ENCODE results near the gene UBL4A. TPM values are rescaled to one million over a fixed set of nuclear protein-coding genes. Genes with fewer than 3 reads are reported as not detected.

The UBL4A gene
- total and polyA plus RNA-seq, 4 donors = 21.3 to 39.6 (median 30.6) TPM

- TF ChIP-seq CTCF (IDR thresholded peaks at IDR 0.05; ENCODE audit: control extremely low read depth, extremely low read depth) = no peak
- H3K4me3 ChIP-seq = no peak overlapping the region
These were observed 9.1 kb upstream of the UBL4A start for GRCh38 chrX:154495472-154495922.

GRCh38 chrX:154494715-154495114 lies 8.3 kb upstream of the UBL4A start:
- Histone ChIP-seq H3K9me3 (ENCODE audit: control insufficient read depth in 4 of 4, insufficient read depth in 3 of 4, low read length in 3 of 4) (no peaks in the 10 kb centered on the region), H3K9ac (ENCODE audit: insufficient read depth in 1 of 2, low read length in 2 of 2) (no peak overlapping the region), H3K4me1 (ENCODE audit: control insufficient read depth in 5 of 5, insufficient read depth in 5 of 5, low read length in 5 of 5) (no peaks in the 10 kb centered on the region), H3K36me3 (ENCODE audit: control insufficient read depth in 4 of 4, insufficient read depth in 4 of 4, low read length in 4 of 4) (no peaks in the 10 kb centered on the region), H3K27ac (ENCODE audit: low read depth in 1 of 2, low read length in 1 of 2) (no peak overlapping the region), H3K27me3 (ENCODE audit: control insufficient read depth in 3 of 3, insufficient read depth in 3 of 3, low read length in 2 of 3) (peaks cover 0 to under 1% (median 0%) of the 10 kb centered on the region in 3 donors), H3K4me3 (no peak overlapping the region)
- 77 to 93% methylated on average over 3 of the region's 3 CpGs for WGBS, 2 donors
- DNase-seq (no peak), ATAC-seq (ENCODE audit: insufficient read depth, low FRiP score) (no peak)
- no peak for TF ChIP-seq CTCF (IDR thresholded peaks at IDR 0.05; ENCODE audit: control extremely low read depth, extremely low read depth)

More at GRCh38 chrX:154495472-154495922, 9.1 kb upstream of the UBL4A start:
- no peak for ATAC-seq (ENCODE audit: insufficient read depth, low FRiP score)
- H3K4me1 ChIP-seq (ENCODE audit: control insufficient read depth in 5 of 5, insufficient read depth in 5 of 5, low read length in 5 of 5) = no peaks in the 10 kb centered on the region
- 53 to 76% methylated on average over 6 of the region's 6 CpGs for WGBS, 2 donors
- DNase-seq = no peak
- no peak overlapping the region for H3K9ac ChIP-seq (ENCODE audit: insufficient read depth in 1 of 2, low read length in 2 of 2)
- no peaks in the 10 kb centered on the region for H3K9me3 ChIP-seq (ENCODE audit: control insufficient read depth in 4 of 4, insufficient read depth in 3 of 4, low read length in 3 of 4)
- no peaks in the 10 kb centered on the region for H3K36me3 ChIP-seq (ENCODE audit: control insufficient read depth in 4 of 4, insufficient read depth in 4 of 4, low read length in 4 of 4)
- H3K27me3 ChIP-seq (ENCODE audit: control insufficient read depth in 3 of 3, insufficient read depth in 3 of 3, low read length in 2 of 3) = peaks cover 0 to 3% (median 0%) of the 10 kb centered on the region in 3 donors
- no peak overlapping the region for H3K27ac ChIP-seq (ENCODE audit: low read depth in 1 of 2, low read length in 1 of 2)

- no peak for TF ChIP-seq CTCF (IDR thresholded peaks at IDR 0.05; ENCODE audit: control extremely low read depth, extremely low read depth)
- H3K36me3 ChIP-seq (ENCODE audit: control insufficient read depth in 4 of 4, insufficient read depth in 4 of 4, low read length in 4 of 4) = no peaks in the 10 kb centered on the region
- ATAC-seq (ENCODE audit: insufficient read depth, low FRiP score) (peak; percentile 85), DNase-seq (peak; percentile 94 to 97 (median 97))
- peak within 1 kb of the TSS; percentile 55 to 80 for H3K9ac ChIP-seq (ENCODE audit: insufficient read depth in 1 of 2, low read length in 2 of 2)
- peaks cover 0 to 3% (median 0%) of the 10 kb centered on the region in 4 donors for H3K9me3 ChIP-seq (ENCODE audit: control insufficient read depth in 4 of 4, insufficient read depth in 3 of 4, low read length in 3 of 4)
- WGBS, 2 donors = 0 to 33% methylated on average over 10 to 71 of the region's 71 CpGs
- H3K27me3 ChIP-seq (ENCODE audit: control insufficient read depth in 3 of 3, insufficient read depth in 3 of 3, low read length in 2 of 3) = no peaks in the 10 kb centered on the region
- H3K4me3 ChIP-seq = peak within 1 kb of the TSS; percentile 60
- H3K4me1 ChIP-seq (ENCODE audit: control insufficient read depth in 5 of 5, insufficient read depth in 5 of 5, low read length in 5 of 5) = peaks cover 0 to 5% (median 0%) of the 10 kb centered on the region in 5 donors
- H3K27ac ChIP-seq (ENCODE audit: low read depth in 1 of 2, low read length in 1 of 2) = peak within 1 kb of the TSS; percentile 91 to 97
These were observed 4.1 kb upstream of the UBL4A start, which contains the start of gene SLC10A3 for GRCh38 chrX:154490414-154491083. Gene SLC10A3, minus strand, starts transcription at chrX:154490629. Its CDS starts 1,689 bp downstream, at chrX:154488940.
